Umbilical cord (tissue), 2 donors: Measurements from ENCODE around the gene NDP. TPM values are rescaled to one million over a fixed set of nuclear protein-coding genes. Genes with fewer than 3 reads are reported as not detected.
"Not testable (repeated sequence)": the region's sequence is repeated elsewhere in the genome, so short reads cannot be mapped to it uniquely, and the experiment has no call there.

Source experiments
- DNase-seq: peaks from one replicate; pipeline ENCODE4 v3.0.0-alpha.2; 2015; ENCODE audit warnings: low spot score
- total RNA-seq: library from RNA; depleted of rRNA; stranded (reverse); fragments of >200 nt; gene quantifications from one replicate; pipeline ENCODE4 v1.2.3, GENCODE V29; 2014; ENCODE audit warnings: low replicate concordance; ENCODE audit not compliant: insufficient read depth

The NDP gene
- total RNA-seq, 1 donor from 2014 or later, result not detected

GRCh38 chrX:43971966-43972961, 926 bp downstream of the NDP start:
- peak; percentile 1 for DNase-seq

GRCh38 chrX:43970528-43970927, 2.7 kb downstream of the NDP start:
- no peak for DNase-seq

- DNase-seq, result no peak
Observed at GRCh38 chrX:43969504-43970501, 3.4 kb downstream of the NDP start.

- DNase-seq, result no peak
Observed at GRCh38 chrX:43968359-43968781, 4.8 kb downstream of the NDP start.

GRCh38 chrX:43964936-43965335, 8.3 kb downstream of the NDP start:
- DNase-seq, result no peak

- no peak for DNase-seq
Observed at GRCh38 chrX:43963726-43964125, 9.5 kb downstream of the NDP start.

- no peak for DNase-seq
Observed at GRCh38 chrX:43962636-43963035, 10.6 kb downstream of the NDP start.

- DNase-seq, result no peak
Observed at GRCh38 chrX:43961699-43962098, 11.5 kb downstream of the NDP start.

- peak; percentile 78 for DNase-seq
Observed at GRCh38 chrX:43958529-43958928, 14.7 kb downstream of the NDP start.

GRCh38 chrX:43956034-43956433, 17.2 kb downstream of the NDP start:
- no peak for DNase-seq

- DNase-seq, result peak; percentile 23
Observed at GRCh38 chrX:43953218-43953617, 20.0 kb downstream of the NDP start.

- DNase-seq, result peak; percentile 1
Observed at GRCh38 chrX:43949669-43950068, 23.5 kb downstream of the NDP start.

GRCh38 chrX:43940816-43941474, 32.2 kb downstream of the NDP start:
- DNase-seq, result peak; percentile 35

GRCh38 chrX:43939187-43939926, 33.8 kb downstream of the NDP start:
- peak; percentile 2 for DNase-seq

GRCh38 chrX:43922032-43922431, 51.2 kb downstream of the NDP start:
- not testable (repeated sequence) for DNase-seq

GRCh38 chrX:43910772-43911171, 62.4 kb downstream of the NDP start:
- DNase-seq, result not testable (repeated sequence)

- no peak for DNase-seq
Observed at GRCh38 chrX:43910012-43910411, 63.2 kb downstream of the NDP start.

- DNase-seq, result no peak
Observed at GRCh38 chrX:43909141-43909540, 64.0 kb downstream of the NDP start.

GRCh38 chrX:43899878-43900815, 73.0 kb downstream of the NDP start:
- no peak for DNase-seq
